Esophagus muscularis mucosa (tissue), 4 donors: ENCODE data around the gene ART4. TPM values are rescaled to one million over a fixed set of nuclear protein-coding genes. Genes with fewer than 3 reads are reported as not detected.

Source experiments
- DNase-seq: peaks from one replicate; pipeline ENCODE4 v3.0.0-alpha.2; 2017; ENCODE audit errors: extremely low spot score
- H3K27ac ChIP-seq, 4 donors: fragments of 200-600 bp; sonication (generic); replicated peaks in 1 of 4; 1 replicate in 3 of 4; 2 replicates in 1 of 4; pipeline ENCODE4 v1.5.1; 2016 to 2019; ENCODE audit warnings: mild to moderate bottlenecking in 1 of 4
- H3K27me3 ChIP-seq, 4 donors: fragments of 200-600 bp; sonication (generic); one replicate each; pipeline versions ENCODE4 v1.5.1 to v1.6.0; 2016 to 2019
- H3K36me3 ChIP-seq, 4 donors: fragments of 200-600 bp; sonication (generic); one replicate each; pipeline ENCODE4 v1.5.1; 2016 to 2019
- H3K4me1 ChIP-seq, 4 donors: fragments of 200-600 bp; sonication (generic); one replicate each; pipeline ENCODE4 v1.5.1; 2016 to 2019
- H3K4me3 ChIP-seq, 4 donors: fragments of 200-600 bp; sonication (generic); 1 replicate in 2 of 4; 2 replicates in 2 of 4; pipeline ENCODE4 v1.5.1; 2016 to 2019; ENCODE audit warnings: mild to moderate bottlenecking in 4 of 4, moderate library complexity in 1 of 4
- H3K9me3 ChIP-seq, 4 donors: fragments of 200-600 bp; sonication (generic); 1 replicate in 3 of 4; 2 replicates in 1 of 4; pipeline ENCODE4 v1.5.1; 2016 to 2019
- EP300 ChIP-seq: sonication (generic); formaldehyde crosslinking; IDR thresholded peaks from one replicate; pipeline ENCODE4 v1.6.1; 2017; ENCODE audit warnings: antibody characterized with exemption
- POLR2A ChIP-seq: fragments of 450-650 bp; IDR thresholded peaks from one replicate; pipeline ENCODE4 v1.6.1; 2017; ENCODE audit warnings: antibody characterized with exemption, moderate library complexity, mild to moderate bottlenecking, low read depth
- POLR2AphosphoS5 ChIP-seq, 2 donors: sonication (generic); formaldehyde crosslinking; IDR thresholded peaks; one replicate each; pipeline ENCODE4 v1.6.1; 2017; ENCODE audit warnings: antibody characterized with exemption in 2 of 2
- WGBS: methylation state at CpG from one replicate; pipeline ENCODE4 v1.1.5; 2018; 5-methylcytosine and 5-hydroxymethylcytosine counted together
- intact Hi-C: fragments of 100-400 bp; cut with DNase I; formaldehyde crosslinking; loops from one replicate; pipeline ENCODE4 v1.15.1; 2023
- total RNA-seq, 4 donors: library from RNA; depleted of rRNA; stranded (reverse); fragments of >200 nt; gene quantifications; one replicate each; pipeline versions ENCODE4 v1.1.0 to v1.2.1, GENCODE V29; 2016
- TF ChIP-seq, protein P1 (sequence below), 3 experiments: fragments of 200-600 bp in 2 of 3; fragments of 450-650 bp in 1 of 3; sonication (generic) in 2 of 3; IDR thresholded peaks; one replicate each; pipeline ENCODE4 v1.5.1; 2017 to 2019; ENCODE audit warnings: antibody characterized with exemption in 3 of 3, mild to moderate bottlenecking in 2 of 3, moderate library complexity in 1 of 3

ART4 gene
- total RNA-seq, 4 donors from 2014 or later, result 0.83 to 2.7 (median 1.9) TPM

DNA sequence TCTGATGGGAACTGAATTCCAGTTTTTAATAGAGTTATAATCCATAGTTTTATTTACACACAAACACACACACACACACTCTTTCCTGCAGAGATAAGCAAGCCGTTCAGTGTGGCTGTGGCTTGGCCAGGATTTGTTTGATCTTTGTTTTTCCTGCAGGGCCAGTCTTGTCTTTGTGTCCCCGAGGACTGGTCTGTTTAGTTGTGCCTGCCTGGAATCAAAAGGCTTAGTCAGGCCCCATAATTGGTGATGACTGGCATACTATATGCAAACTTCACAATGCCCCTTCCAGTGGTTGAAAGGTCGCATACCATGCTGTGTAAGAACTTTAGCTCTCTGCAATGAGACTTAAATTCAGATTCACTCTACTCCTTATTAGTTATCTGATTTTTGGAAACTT lies 66.1 kb downstream of the ART4 start:
- TF ChIP-seq, protein P1, sequence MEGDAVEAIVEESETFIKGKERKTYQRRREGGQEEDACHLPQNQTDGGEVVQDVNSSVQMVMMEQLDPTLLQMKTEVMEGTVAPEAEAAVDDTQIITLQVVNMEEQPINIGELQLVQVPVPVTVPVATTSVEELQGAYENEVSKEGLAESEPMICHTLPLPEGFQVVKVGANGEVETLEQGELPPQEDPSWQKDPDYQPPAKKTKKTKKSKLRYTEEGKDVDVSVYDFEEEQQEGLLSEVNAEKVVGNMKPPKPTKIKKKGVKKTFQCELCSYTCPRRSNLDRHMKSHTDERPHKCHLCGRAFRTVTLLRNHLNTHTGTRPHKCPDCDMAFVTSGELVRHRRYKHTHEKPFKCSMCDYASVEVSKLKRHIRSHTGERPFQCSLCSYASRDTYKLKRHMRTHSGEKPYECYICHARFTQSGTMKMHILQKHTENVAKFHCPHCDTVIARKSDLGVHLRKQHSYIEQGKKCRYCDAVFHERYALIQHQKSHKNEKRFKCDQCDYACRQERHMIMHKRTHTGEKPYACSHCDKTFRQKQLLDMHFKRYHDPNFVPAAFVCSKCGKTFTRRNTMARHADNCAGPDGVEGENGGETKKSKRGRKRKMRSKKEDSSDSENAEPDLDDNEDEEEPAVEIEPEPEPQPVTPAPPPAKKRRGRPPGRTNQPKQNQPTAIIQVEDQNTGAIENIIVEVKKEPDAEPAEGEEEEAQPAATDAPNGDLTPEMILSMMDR (IDR thresholded peaks at IDR 0.05), result no peak
- TF ChIP-seq EP300 (no peak), POLR2AphosphoS5 (IDR thresholded peaks at IDR 0.05) (no peak), POLR2A (no peak)
- Histone ChIP-seq H3K4me1 (peaks cover 4 to 26% (median 17%) of the 10 kb centered on the region in 4 donors), H3K36me3 (no peaks in the 10 kb centered on the region), H3K27me3 (no peaks in the 10 kb centered on the region), H3K27ac (no peak overlapping the region), H3K9me3 (no peaks in the 10 kb centered on the region), H3K4me3 (no peak overlapping the region)
- intact Hi-C loops, result loop anchor here (10.0 kb wide), 1 partner anchor 412 kb away; the partner anchor contains the start of gene ATF7IP
- WGBS, result 67% methylated on average over 3 of the region's 3 CpGs
- no peak for DNase-seq

DNA sequence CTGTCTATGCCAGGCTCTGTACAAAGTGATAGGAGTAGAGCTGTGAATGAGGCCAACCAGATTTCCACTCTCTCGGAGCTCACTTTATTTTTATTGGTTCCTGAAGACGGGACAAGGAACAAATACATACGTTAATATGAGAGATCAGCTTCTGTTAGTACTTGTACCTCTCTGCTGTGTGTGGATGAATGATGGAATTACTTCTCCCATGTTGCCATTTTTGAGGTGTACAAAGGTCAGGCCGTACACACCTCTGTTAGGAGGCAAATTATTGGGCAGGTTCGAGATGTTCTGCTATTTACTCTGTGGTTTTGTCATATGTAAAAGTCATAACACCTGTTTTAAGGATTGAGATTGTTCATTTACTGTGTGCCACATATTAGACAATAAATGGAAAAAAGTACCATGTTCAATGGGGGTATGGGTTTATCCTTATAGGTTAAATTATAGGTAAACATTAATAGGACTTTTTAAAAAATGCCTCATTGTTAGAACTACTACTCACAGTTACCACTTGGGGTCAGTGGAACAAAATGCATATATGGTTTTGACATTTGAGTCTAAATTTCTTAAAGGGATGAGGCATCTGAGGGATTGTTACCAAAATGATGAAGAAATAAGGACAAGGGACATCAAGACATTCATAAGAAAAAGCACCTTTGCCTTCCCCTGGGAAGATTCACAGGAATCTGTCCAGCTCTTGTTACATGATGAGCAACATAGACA lies 66.9 kb downstream of the ART4 start:
- WGBS, result 88% methylated on average over 5 of the region's 5 CpGs
- no peaks in the 10 kb centered on the region for H3K36me3 ChIP-seq
- intact Hi-C loops, result loop anchor here (10.0 kb wide), 1 partner anchor 412 kb away; the partner anchor contains the start of gene ATF7IP
- no peaks in the 10 kb centered on the region for H3K27me3 ChIP-seq
- peaks cover 5 to 33% (median 23%) of the 10 kb centered on the region in 4 donors for H3K4me1 ChIP-seq
- TF ChIP-seq, protein P1 (IDR thresholded peaks at IDR 0.05), result no peak
- TF ChIP-seq POLR2A (no peak), POLR2AphosphoS5 (IDR thresholded peaks at IDR 0.05) (no peak), EP300 (no peak)
- no peak for DNase-seq
- peak overlapping the region in 3 of 4 donors; percentile 88 to 91 (median 88) for H3K4me3 ChIP-seq
- H3K9me3 ChIP-seq, result no peaks in the 10 kb centered on the region
- peak overlapping the region; percentile 92 to 98 (median 97) for H3K27ac ChIP-seq

DNA sequence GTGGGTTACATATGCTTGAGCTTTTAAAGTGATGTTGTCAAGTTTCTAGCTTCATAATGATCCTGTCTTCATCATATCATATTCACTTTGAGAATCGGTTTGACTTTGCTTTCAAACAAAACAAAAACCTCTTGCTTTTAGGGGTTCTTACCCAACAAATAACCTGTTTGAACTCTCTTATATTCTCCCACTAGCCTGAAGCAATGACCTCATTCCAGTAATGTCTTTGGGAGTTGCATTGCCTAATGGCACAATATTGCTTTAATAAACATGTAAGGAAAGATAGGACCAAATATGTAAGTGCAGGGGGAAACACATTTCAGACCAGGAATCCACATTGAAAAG lies 67.7 kb downstream of the ART4 start:
- intact Hi-C loops, result loop anchor here (10.0 kb wide), 1 partner anchor 411 kb away; the partner anchor contains the start of gene ATF7IP
- no peak for DNase-seq
- no peaks in the 10 kb centered on the region for H3K36me3 ChIP-seq
- TF ChIP-seq EP300 (no peak), POLR2AphosphoS5 (IDR thresholded peaks at IDR 0.05) (no peak), POLR2A (no peak)
- TF ChIP-seq, protein P1 (IDR thresholded peaks at IDR 0.05), result no peak
- no peaks in the 10 kb centered on the region for H3K27me3 ChIP-seq
- H3K4me3 ChIP-seq, result peak overlapping the region; percentile 84 to 91 (median 88)
- 53% methylated on average over 1 of the region's 1 CpG for WGBS
- no peaks in the 10 kb centered on the region for H3K9me3 ChIP-seq
- H3K4me1 ChIP-seq, result peaks cover 8 to 34% (median 25%) of the 10 kb centered on the region in 4 donors
- peak overlapping the region; percentile 92 to 98 (median 97) for H3K27ac ChIP-seq

Other genes starting within 250 kb of the ART4 start
- gene GUCY2C, start 146.9 kb downstream of the ART4 start, total RNA-seq, result not detected
- 10 to 100 TPM; 18.2 to 25.7 (median 19.1) TPM for gene WBP11, start 40.0 kb downstream of the ART4 start, total RNA-seq
- gene C12orf60, start 39.9 kb downstream of the ART4 start, total RNA-seq, result 1 to 10 TPM in 2 of 4 donors, under 1 TPM in 2; 0.66 to 2.1 (median 1.1) TPM
- gene SMCO3, start 29.3 kb downstream of the ART4 start, total RNA-seq, result under 1 TPM in 1 of 4 donors, not detected in 3; 0.23 TPM
- 100 to 1,000 TPM; 604 to 929 (median 711) TPM for gene MGP, start 42.3 kb upstream of the ART4 start, total RNA-seq
- 1 to 10 TPM in 1 of 4 donors, under 1 TPM in 2, not detected in 1; 0.33 to 1.0 (median 0.58) TPM for gene ERP27, start 95.0 kb upstream of the ART4 start, total RNA-seq
- 100 to 1,000 TPM in 2 of 4 donors, 10 to 100 TPM in 2; 43.6 to 123 (median 84.5) TPM for gene ARHGDIB, start 118.1 kb upstream of the ART4 start, total RNA-seq
- gene PDE6H, start 129.5 kb upstream of the ART4 start, total RNA-seq, result not detected